HepG2 (cell line): ENCODE measurements around the gene KLHDC8B. TPM values are rescaled to one million over a fixed set of nuclear protein-coding genes. Genes with fewer than 3 reads are reported as not detected.

Experiments used
- ARID2 ChIP-seq: sonication (generic); formaldehyde crosslinking; IDR thresholded peaks from 2 replicates; pipeline ENCODE4 v1.8.1; 2022; ENCODE audit warnings: mild to moderate bottlenecking, missing genetic modification reagents, borderline replicate concordance
- ARNT ChIP-seq: fragments of 450-650 bp; IDR thresholded peaks from 2 replicates; pipeline ENCODE4 v1.6.1; 2017
- CC2D1A ChIP-seq: sonication (generic); formaldehyde crosslinking; IDR thresholded peaks from 2 replicates; pipeline ENCODE4 v1.8.1; 2023; ENCODE audit warnings: mild to moderate bottlenecking, missing genetic modification reagents
- CREM ChIP-seq, 2 experiments: sonication (generic) in 1 of 2; formaldehyde crosslinking in 1 of 2; IDR thresholded peaks; 2 replicates each; pipeline versions ENCODE4 v1.4.0 to v1.6.1; 2016 to 2020; ENCODE audit warnings: antibody characterized with exemption in 1 of 2, mild to moderate bottlenecking in 1 of 2, missing genetic modification reagents in 1 of 2
- CSRNP1 ChIP-seq: sonication (generic); formaldehyde crosslinking; IDR thresholded peaks from 2 replicates; pipeline ENCODE4 v1.8.1; 2023; ENCODE audit warnings: mild to moderate bottlenecking, missing genetic modification reagents
- ELF4 ChIP-seq: sonication (generic); formaldehyde crosslinking; IDR thresholded peaks from 2 replicates; pipeline ENCODE4 v1.5.0; 2020; ENCODE audit warnings: missing genetic modification reagents, mild to moderate bottlenecking, moderate library complexity, borderline replicate concordance
- FOXK1 ChIP-seq: sonication (generic); formaldehyde crosslinking; IDR thresholded peaks from 2 replicates; pipeline ENCODE4 v1.4.0; 2020; ENCODE audit warnings: low read depth, missing genetic modification reagents, borderline replicate concordance
- MAZ ChIP-seq, 2 experiments: sonication (generic) in 1 of 2; formaldehyde crosslinking in 1 of 2; IDR thresholded peaks; 2 replicates each; pipeline versions ENCODE4 v1.5.0 to v1.6.1; 2012 to 2020; ENCODE audit warnings: low read depth in 2 of 2, mild to moderate bottlenecking in 2 of 2, borderline replicate concordance in 1 of 2, improper control_type of control experiment in 1 of 2, low read length in 1 of 2, missing genetic modification reagents in 1 of 2, moderate library complexity in 1 of 2
- MEF2D ChIP-seq: sonication (generic); formaldehyde crosslinking; IDR thresholded peaks from 2 replicates; pipeline ENCODE4 v1.5.1; 2020; ENCODE audit warnings: mild to moderate bottlenecking, missing genetic modification reagents
- NFATC3 ChIP-seq: sonication (generic); formaldehyde crosslinking; IDR thresholded peaks from 2 replicates; pipeline ENCODE4 v1.5.1; 2020; ENCODE audit warnings: mild to moderate bottlenecking, missing genetic modification reagents
- NFYC ChIP-seq: IDR thresholded peaks from 2 replicates; pipeline ENCODE4 v1.6.1; 2016; ENCODE audit warnings: missing genetic modification reagents, missing compliant biosample characterization
- PRDM4 ChIP-seq: sonication (generic); formaldehyde crosslinking; IDR thresholded peaks from 2 replicates; pipeline ENCODE4 v1.9.0; 2021; ENCODE audit warnings: missing genetic modification reagents, borderline replicate concordance
- SALL1 ChIP-seq: sonication (generic); formaldehyde crosslinking; IDR thresholded peaks from 2 replicates; pipeline ENCODE4 v1.8.0; 2022; ENCODE audit warnings: mild to moderate bottlenecking, missing genetic modification reagents
- SOX6 ChIP-seq, 2 experiments: fragments of 450-650 bp in 1 of 2; sonication (generic) in 1 of 2; formaldehyde crosslinking in 1 of 2; IDR thresholded peaks; 2 replicates each; pipeline versions ENCODE4 v1.4.0 to v1.6.1; 2017 to 2020; ENCODE audit warnings: antibody characterized with exemption in 1 of 2, mild to moderate bottlenecking in 1 of 2, missing genetic modification reagents in 1 of 2
- TIGD3 ChIP-seq: sonication (generic); formaldehyde crosslinking; IDR thresholded peaks from 2 replicates; pipeline ENCODE4 v1.5.1; 2020; ENCODE audit warnings: mild to moderate bottlenecking, missing genetic modification reagents, borderline replicate concordance
- ZC3H13 ChIP-seq: sonication (generic); formaldehyde crosslinking; IDR thresholded peaks from 2 replicates; pipeline ENCODE4 v1.8.1; 2023; ENCODE audit warnings: mild to moderate bottlenecking, missing genetic modification reagents, moderate library complexity
- ZNF34 ChIP-seq: sonication (generic); formaldehyde crosslinking; IDR thresholded peaks from 2 replicates; pipeline ENCODE4 v1.4.0; 2020; ENCODE audit warnings: mild to moderate bottlenecking, missing genetic modification reagents, borderline replicate concordance
- ZNF354B ChIP-seq: sonication (generic); formaldehyde crosslinking; IDR thresholded peaks from 2 replicates; pipeline ENCODE4 v1.8.0; 2022; ENCODE audit warnings: mild to moderate bottlenecking, missing genetic modification reagents
- ZNF724P ChIP-seq: sonication (generic); formaldehyde crosslinking; IDR thresholded peaks from 2 replicates; pipeline ENCODE4 v1.8.0; 2022; ENCODE audit warnings: missing genetic modification reagents, borderline replicate concordance
- ZNF749 ChIP-seq: sonication (generic); formaldehyde crosslinking; IDR thresholded peaks from 2 replicates; pipeline ENCODE4 v1.8.0; 2022; ENCODE audit warnings: mild to moderate bottlenecking, missing genetic modification reagents, moderate library complexity, borderline replicate concordance
- ZNF766 ChIP-seq: sonication (generic); formaldehyde crosslinking; IDR thresholded peaks from 2 replicates; pipeline ENCODE4 v1.5.0; 2020; ENCODE audit warnings: missing genetic modification reagents, borderline replicate concordance
- ZNF782 ChIP-seq: sonication (generic); formaldehyde crosslinking; IDR thresholded peaks from 2 replicates; pipeline ENCODE4 v1.4.0; 2020; ENCODE audit warnings: missing genetic modification reagents, mild to moderate bottlenecking, borderline replicate concordance
- polyA plus RNA-seq, 8 experiments: library from polyadenylated mRNA; depleted of rRNA in 3 of 8; stranded (reverse) in 7 of 8; unstranded in 1 of 8; fragments of >200 nt; fragmentation: Illumina TruSeq in 4 of 8; extraction: Trizol in 4 of 8; gene quantifications; 2 replicates each; pipeline versions ENCODE4 v1.2.1 to v1.2.3, GENCODE V29; 2011 to 2016; ENCODE audit warnings: low read depth in 4 of 8, missing spikeins in 1 of 8, mixed read lengths in 1 of 8; ENCODE audit not compliant: insufficient read depth in 1 of 8
- total RNA-seq, 5 experiments: library from RNA; depleted of rRNA; stranded (reverse); fragments of >200 nt; fragmentation: Illumina TruSeq; extraction: Trizol; gene quantifications; 2 replicates each; pipeline ENCODE4 v1.2.3, GENCODE V29; 2016; ENCODE audit warnings: low read depth in 1 of 5

KLHDC8B gene
- total and polyA plus RNA-seq, 2 of the 13 experiments (the other 11 are each of a cell fraction or from before 2014, with no cell fraction given), result 17.2 to 17.8 TPM

- TF ChIP-seq NFYC, result no peak
- TF ChIP-seq ARNT, result no peak
- TF ChIP-seq SOX6 (IDR thresholded peaks at IDR 0.05), result no peak
- TF ChIP-seq SOX6 (CRISPR knock-in tag; IDR thresholded peaks at IDR 0.05), result no peak
- TF ChIP-seq CSRNP1 (CRISPR knock-in tag), result 0 out of 2 replicates have a peak, but pooled peaks have one; percentile 8
- 0 out of 2 replicates have a peak, but pooled peaks have one; percentile 15 for TF ChIP-seq ZNF782
- TF ChIP-seq ELF4, result no peak
- no peak for TF ChIP-seq ZC3H13
- 0 out of 2 replicates have a peak, but pooled peaks have one; percentile 9 for TF ChIP-seq MAZ (IDR thresholded peaks at IDR 0.05; ENCODE audit: borderline replicate concordance, low read depth, low read length)
- no peak for TF ChIP-seq MAZ (CRISPR knock-in tag; IDR thresholded peaks at IDR 0.05; ENCODE audit: low read depth)
- TF ChIP-seq MEF2D (CRISPR knock-in tag), result no peak
- TF ChIP-seq ARID2, result 0 out of 2 replicates have a peak, but pooled peaks have one; percentile 84
- no peak for TF ChIP-seq PRDM4
- TF ChIP-seq ZNF749 (CRISPR knock-in tag), result no peak
- no peak for TF ChIP-seq SALL1 (CRISPR knock-in tag)
- no peak for TF ChIP-seq NFATC3
- no peak for TF ChIP-seq TIGD3 (CRISPR knock-in tag)
- no peak for TF ChIP-seq ZNF34
- peak; percentile 59; the same call in 1 of the 2 replicates for TF ChIP-seq ZNF724P (CRISPR knock-in tag)
- no peak for TF ChIP-seq ZNF766 (CRISPR knock-in tag)
- 0 out of 2 replicates have a peak, but pooled peaks have one; percentile 59 for TF ChIP-seq ZNF354B (CRISPR knock-in tag)
- TF ChIP-seq CREM (IDR thresholded peaks at IDR 0.05), result no peak
- no peak for TF ChIP-seq CREM (CRISPR knock-in tag; IDR thresholded peaks at IDR 0.05)
- TF ChIP-seq CC2D1A, result 0 out of 2 replicates have a peak, but pooled peaks have one; percentile 31
- TF ChIP-seq FOXK1 (CRISPR knock-in tag), result no peak
These were observed 667 bp upstream of the KLHDC8B start (continued) for GRCh38 chr3:49170744-49171118.
